CD14-positive monocyte (primary cell): ENCODE results near the gene ALG1. TPM values are rescaled to one million over a fixed set of nuclear protein-coding genes. Genes with fewer than 3 reads are reported as not detected.

Experiments
- DNase-seq, 3 donors: peaks; one replicate each; pipeline ENCODE4 v3.0.0-alpha.2; 2011 to 2022
- H2AFZ ChIP-seq: 2 replicates; pipeline ENCODE4 v1.6.0; 2012; ENCODE audit warnings: mild to moderate bottlenecking, low read depth, low read length, inconsistent platforms; ENCODE audit not compliant: insufficient read depth, poor library complexity, severe bottlenecking
- H3K27ac ChIP-seq, 2 donors: 1 replicate in 1 of 2; 2 replicates in 1 of 2; pipeline ENCODE4 v1.5.1; 2012 to 2013; ENCODE audit warnings: low read length in 2 of 2, control low read depth in 1 of 2, inconsistent platforms in 1 of 2, low read depth in 1 of 2, mild to moderate bottlenecking in 1 of 2
- H3K27me3 ChIP-seq, 2 donors: one replicate each; pipeline versions ENCODE4 v1.6.0 to v1.6.1; 2011 to 2013; ENCODE audit warnings: low read length in 2 of 2; ENCODE audit not compliant: control insufficient read depth in 2 of 2, insufficient read depth in 2 of 2
- H3K36me3 ChIP-seq, 2 donors: replicated peaks in 1 of 2; 1 replicate in 1 of 2; 2 replicates in 1 of 2; pipeline versions ENCODE4 v1.5.1 to v1.6.1; 2012 to 2013; ENCODE audit warnings: low read length in 2 of 2, control low read depth in 1 of 2, inconsistent platforms in 1 of 2, mild to moderate bottlenecking in 1 of 2; ENCODE audit not compliant: insufficient read depth in 2 of 2, control insufficient read depth in 1 of 2
- H3K4me1 ChIP-seq, 2 donors: 1 replicate in 1 of 2; 2 replicates in 1 of 2; pipeline versions ENCODE4 v1.5.1 to v1.6.1; 2012 to 2013; ENCODE audit warnings: low read length in 2 of 2, control low read depth in 1 of 2, inconsistent platforms in 1 of 2, mild to moderate bottlenecking in 1 of 2, moderate library complexity in 1 of 2; ENCODE audit not compliant: insufficient read depth in 2 of 2, control insufficient read depth in 1 of 2
- H3K4me2 ChIP-seq: replicated peaks from 2 replicates; pipeline ENCODE3; 2012; ENCODE audit warnings: low read length, moderate library complexity, mild to moderate bottlenecking; ENCODE audit not compliant: poor library complexity, severe bottlenecking; ENCODE audit errors: extremely low read depth
- H3K4me3 ChIP-seq, 3 experiments: fragments of 200-600 bp in 1 of 3; sonication (generic) in 1 of 3; replicated peaks in 1 of 3; 1 replicate in 2 of 3; 2 replicates in 1 of 3; pipeline ENCODE4 v1.5.1; 2011 to 2013; ENCODE audit warnings: low read length in 3 of 3, mild to moderate bottlenecking in 3 of 3, control low read depth in 2 of 3, low read depth in 2 of 3, inconsistent platforms in 1 of 3, moderate library complexity in 1 of 3
- H3K79me2 ChIP-seq: 2 replicates; pipeline ENCODE4 v1.6.0; 2012; ENCODE audit warnings: mild to moderate bottlenecking, control low read depth, inconsistent platforms, low read length, moderate library complexity; ENCODE audit not compliant: insufficient read depth
- H3K9ac ChIP-seq: 2 replicates; pipeline ENCODE4 v1.6.0; 2017; ENCODE audit warnings: low read length, mild to moderate bottlenecking; ENCODE audit not compliant: insufficient read depth, poor library complexity, severe bottlenecking
- H3K9me3 ChIP-seq, 2 donors: replicated peaks in 1 of 2; 1 replicate in 1 of 2; 2 replicates in 1 of 2; pipeline versions ENCODE4 v1.5.1 to v1.6.1; 2012 to 2013; ENCODE audit warnings: low read length in 2 of 2, control low read depth in 1 of 2; ENCODE audit not compliant: control insufficient read depth in 1 of 2, insufficient read depth in 1 of 2
- H4K20me1 ChIP-seq: 2 replicates; pipeline ENCODE4 v1.6.0; 2012; ENCODE audit warnings: mild to moderate bottlenecking, low read length, control low read depth, moderate library complexity; ENCODE audit not compliant: insufficient read depth
- H3K27ac Mint-ChIP-seq, 7 donors: one replicate each; pipeline ENCODE4 v1.8.0; 2020; ENCODE audit warnings: mild to moderate bottlenecking in 7 of 7, mixed read lengths in 7 of 7, moderate library complexity in 6 of 7, inconsistent platforms in 2 of 7
- H3K27me3 Mint-ChIP-seq, 3 donors: one replicate each; pipeline ENCODE4 v1.8.0; 2021 to 2022; ENCODE audit warnings: low read depth in 3 of 3, mild to moderate bottlenecking in 3 of 3, mixed read lengths in 3 of 3, moderate library complexity in 3 of 3, inconsistent platforms in 1 of 3
- H3K36me3 Mint-ChIP-seq, 2 donors: one replicate each; pipeline ENCODE4 v1.8.0; 2020; ENCODE audit warnings: mixed read lengths in 2 of 2, inconsistent platforms in 1 of 2, mild to moderate bottlenecking in 1 of 2
- H3K4me1 Mint-ChIP-seq: one replicate; pipeline ENCODE4 v1.8.0; 2020; ENCODE audit warnings: mild to moderate bottlenecking, mixed read lengths
- H3K4me3 Mint-ChIP-seq, 2 donors: one replicate each; pipeline ENCODE4 v1.8.0; 2020; ENCODE audit warnings: mild to moderate bottlenecking in 2 of 2, mixed read lengths in 2 of 2, moderate library complexity in 1 of 2
- H3K9me3 Mint-ChIP-seq, 7 donors: one replicate each; pipeline ENCODE4 v1.8.0; 2020 to 2022; ENCODE audit warnings: mixed read lengths in 7 of 7, mild to moderate bottlenecking in 6 of 7, moderate library complexity in 6 of 7, inconsistent platforms in 2 of 7
- CTCF ChIP-seq: fragments of 200-600 bp; IDR thresholded peaks from one replicate; pipeline ENCODE4 v1.8.0; 2022; ENCODE audit warnings: antibody characterized with exemption, mild to moderate bottlenecking
- WGBS: methylation state at CpG from one replicate; pipeline ENCODE4 v1.1.5; 2013; ENCODE audit warnings: missing lambda C conversion rate; ENCODE audit not compliant: insufficient coverage; 5-methylcytosine and 5-hydroxymethylcytosine counted together
- intact Hi-C, 2 donors: fragments of 100-400 bp; cut with micrococcal nuclease; formaldehyde crosslinking; loops; one replicate each; pipeline versions ENCODE4 v1.15.0 to v1.15.1; 2023
- polyA plus RNA-seq, 3 donors: library from polyadenylated mRNA; depleted of rRNA in 1 of 3; unstranded in 2 of 3; stranded (reverse) in 1 of 3; fragments of 300-500 nt in 2 of 3; fragments of >200 nt in 1 of 3; fragmentation: Illumina TruSeq in 2 of 3; gene quantifications; 1 replicate in 2 of 3; 2 replicates in 1 of 3; pipeline ENCODE4 v1.2.3, GENCODE V29; 2012 to 2021

The ALG1 gene
- polyA plus RNA-seq, 3 donors: 9.3 to 31.0 (median 25.2) TPM

GRCh38 chr16:5024632-5025031 lies 47.0 kb upstream of the ALG1 start:
- no peaks in the 10 kb centered on the region for H3K27me3 ChIP-seq
- intact Hi-C loops: no loop called here
- Mint-ChIP-seq H3K27me3 (peaks cover 0 to 4% (median 3%) of the 10 kb centered on the region in 3 donors), H3K36me3 (peaks cover 32 to 49% of the 10 kb centered on the region in 2 donors), H3K4me3 (no peak overlapping the region), H3K4me1 (no peaks in the 10 kb centered on the region), H3K9me3 (no peaks in the 10 kb centered on the region), H3K27ac (no peak overlapping the region)
- H3K9me3 ChIP-seq: no peaks in the 10 kb centered on the region
- H3K4me1 ChIP-seq: no peaks in the 10 kb centered on the region
- H2AFZ ChIP-seq: no peak overlapping the region
- H3K4me2 ChIP-seq: no peak overlapping the region
- H4K20me1 ChIP-seq: no peaks in the 10 kb centered on the region
- peaks cover 33 to 48% of the 10 kb centered on the region in 2 donors for H3K36me3 ChIP-seq
- H3K4me3 ChIP-seq: no peak overlapping the region
- no peaks in the 10 kb centered on the region for H3K79me2 ChIP-seq
- no peak overlapping the region for H3K9ac ChIP-seq
- DNase-seq: no peak
- WGBS: 95% methylated on average over 3 of the region's 4 CpGs
- no peak for TF ChIP-seq CTCF
- H3K27ac ChIP-seq: no peak overlapping the region

DNA sequence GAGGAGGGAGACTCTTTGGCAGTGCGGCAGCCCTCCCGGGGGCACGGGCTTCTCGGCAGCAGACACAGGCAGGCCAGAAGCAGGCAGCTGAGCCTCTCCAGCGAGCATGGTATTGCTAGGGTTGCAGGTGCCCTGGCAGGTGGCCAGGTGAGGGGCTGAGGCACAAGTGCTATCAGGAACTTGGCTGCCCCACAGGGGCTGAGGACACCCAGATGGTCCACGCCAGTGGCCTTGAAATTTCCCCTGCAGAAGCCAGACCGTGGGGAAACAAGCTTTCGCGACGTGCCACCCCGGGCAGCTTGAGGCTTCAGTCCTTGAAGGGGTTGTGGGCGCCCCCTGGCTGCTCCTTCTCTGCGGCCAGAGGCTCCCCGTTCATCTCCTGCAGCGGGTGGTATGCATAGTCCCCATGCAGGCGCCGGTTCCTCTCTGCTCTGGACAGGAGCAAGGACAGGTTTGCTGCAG lies 46.4 kb upstream of the ALG1 start:
- WGBS: 77% methylated on average over 16 of the region's 17 CpGs

More for the DNA sequence above, 46.4 kb upstream of the ALG1 start:
- Mint-ChIP-seq H3K27me3 (peaks cover 0 to 3% (median 3%) of the 10 kb centered on the region in 3 donors), H3K4me1 (no peaks in the 10 kb centered on the region), H3K9me3 (no peaks in the 10 kb centered on the region), H3K4me3 (no peak overlapping the region), H3K36me3 (peaks cover 36 to 54% of the 10 kb centered on the region in 2 donors), H3K27ac (no peak overlapping the region)
- Histone ChIP-seq H2AFZ (no peak overlapping the region), H3K4me1 (no peaks in the 10 kb centered on the region), H3K9me3 (no peaks in the 10 kb centered on the region), H3K9ac (no peak overlapping the region), H3K36me3 (peaks cover 39 to 54% of the 10 kb centered on the region in 2 donors), H3K4me2 (no peak overlapping the region), H4K20me1 (no peaks in the 10 kb centered on the region), H3K79me2 (no peaks in the 10 kb centered on the region), H3K27me3 (no peaks in the 10 kb centered on the region), H3K4me3 (no peak overlapping the region), H3K27ac (no peak overlapping the region)
- intact Hi-C loops: no loop called here
- TF ChIP-seq CTCF: no peak
- DNase-seq: no peak
